Measurements from ENCODE around the gene ADPRH.

ADPRH gene

DNA sequence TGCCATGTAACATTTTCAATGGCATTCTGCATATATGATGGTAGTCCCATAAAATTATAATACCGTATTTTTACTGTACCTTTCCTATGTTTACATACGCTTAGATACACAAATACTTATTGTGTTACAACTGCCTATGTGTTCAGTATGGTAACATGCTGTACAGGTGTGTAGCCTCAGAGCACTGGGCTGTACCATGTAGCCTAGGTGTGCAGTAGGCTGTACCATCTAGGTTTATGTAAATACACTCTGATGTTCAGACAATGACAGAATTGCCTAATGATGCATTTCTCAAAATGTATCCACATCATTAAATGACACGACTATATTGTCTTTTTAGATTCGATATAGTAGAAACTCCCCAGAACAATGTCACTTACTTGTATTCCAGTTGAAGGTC, 42.5 kb upstream of the ADPRH start:
- no peak overlapping the region for H3K4me3 ChIP-seq
- H3K4me1 ChIP-seq: no peaks in the 10 kb centered on the region
- TF ChIP-seq, protein P1, sequence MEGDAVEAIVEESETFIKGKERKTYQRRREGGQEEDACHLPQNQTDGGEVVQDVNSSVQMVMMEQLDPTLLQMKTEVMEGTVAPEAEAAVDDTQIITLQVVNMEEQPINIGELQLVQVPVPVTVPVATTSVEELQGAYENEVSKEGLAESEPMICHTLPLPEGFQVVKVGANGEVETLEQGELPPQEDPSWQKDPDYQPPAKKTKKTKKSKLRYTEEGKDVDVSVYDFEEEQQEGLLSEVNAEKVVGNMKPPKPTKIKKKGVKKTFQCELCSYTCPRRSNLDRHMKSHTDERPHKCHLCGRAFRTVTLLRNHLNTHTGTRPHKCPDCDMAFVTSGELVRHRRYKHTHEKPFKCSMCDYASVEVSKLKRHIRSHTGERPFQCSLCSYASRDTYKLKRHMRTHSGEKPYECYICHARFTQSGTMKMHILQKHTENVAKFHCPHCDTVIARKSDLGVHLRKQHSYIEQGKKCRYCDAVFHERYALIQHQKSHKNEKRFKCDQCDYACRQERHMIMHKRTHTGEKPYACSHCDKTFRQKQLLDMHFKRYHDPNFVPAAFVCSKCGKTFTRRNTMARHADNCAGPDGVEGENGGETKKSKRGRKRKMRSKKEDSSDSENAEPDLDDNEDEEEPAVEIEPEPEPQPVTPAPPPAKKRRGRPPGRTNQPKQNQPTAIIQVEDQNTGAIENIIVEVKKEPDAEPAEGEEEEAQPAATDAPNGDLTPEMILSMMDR (IDR thresholded peaks at IDR 0.05): no peak
- H3K27me3 ChIP-seq: no peaks in the 10 kb centered on the region
- no peak overlapping the region for H3K27ac ChIP-seq
- DNase-seq: no peak
- H3K9me3 ChIP-seq: no peaks in the 10 kb centered on the region
- intact Hi-C loops (cut with DNase I; ENCODE audit: low total_unique reads): no loop called here
- no peaks in the 10 kb centered on the region for H3K36me3 ChIP-seq

DNA sequence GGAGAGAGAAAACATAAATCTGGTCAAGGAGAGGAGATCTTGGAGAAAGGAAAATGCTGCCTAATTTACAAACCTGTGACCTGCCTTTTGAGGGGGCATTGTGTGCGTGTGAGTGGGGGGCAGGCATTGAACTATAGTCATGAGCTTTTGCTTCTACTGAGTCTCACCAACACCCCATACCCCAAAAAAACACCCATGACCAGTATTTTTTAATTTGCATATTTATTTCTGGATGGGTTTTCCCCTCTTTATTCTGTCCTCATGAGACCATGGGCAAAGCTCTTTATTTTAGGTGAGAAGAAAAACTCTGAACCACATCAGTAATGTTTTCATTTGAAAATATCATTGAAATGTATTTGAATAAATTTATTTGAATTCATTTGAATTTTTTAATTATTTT, 40.5 kb upstream of the ADPRH start:
- intact Hi-C loops (cut with DNase I; ENCODE audit: low total_unique reads): no loop called here
- no peaks in the 10 kb centered on the region for H3K4me1 ChIP-seq
- DNase-seq: no peak
- H3K9me3 ChIP-seq: no peaks in the 10 kb centered on the region
- TF ChIP-seq, protein P1 (IDR thresholded peaks at IDR 0.05): no peak
- no peaks in the 10 kb centered on the region for H3K36me3 ChIP-seq
- no peak overlapping the region for H3K4me3 ChIP-seq
- H3K27ac ChIP-seq: no peak overlapping the region
- H3K27me3 ChIP-seq: no peaks in the 10 kb centered on the region

DNA sequence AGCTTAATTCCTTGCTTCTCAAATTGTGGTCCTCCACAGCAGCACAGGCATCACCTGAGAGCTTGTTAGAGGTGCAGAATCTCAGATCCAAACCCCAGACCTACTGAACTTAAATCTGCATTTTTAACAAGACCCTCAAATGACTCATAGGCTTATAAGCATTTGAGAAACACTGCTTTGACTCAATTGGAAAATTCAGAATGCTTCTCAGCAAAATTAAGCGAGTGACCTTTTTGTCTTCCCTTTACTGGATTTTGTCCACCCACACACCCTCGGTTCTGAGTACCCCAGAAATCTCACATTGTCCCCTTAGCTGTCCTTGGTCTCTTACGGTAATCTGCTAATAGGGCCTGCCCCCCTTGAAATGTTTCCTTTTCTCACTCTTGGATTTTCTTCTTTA, 37.7 kb upstream of the ADPRH start:
- Histone ChIP-seq H3K27me3 (no peaks in the 10 kb centered on the region), H3K27ac (no peak overlapping the region), H3K4me3 (no peak overlapping the region), H3K36me3 (no peaks in the 10 kb centered on the region), H3K9me3 (no peaks in the 10 kb centered on the region), H3K4me1 (no peaks in the 10 kb centered on the region)
- intact Hi-C loops (cut with DNase I; ENCODE audit: low total_unique reads): no loop called here
- no peak for DNase-seq
- TF ChIP-seq, protein P1 (IDR thresholded peaks at IDR 0.05): no peak

DNA sequence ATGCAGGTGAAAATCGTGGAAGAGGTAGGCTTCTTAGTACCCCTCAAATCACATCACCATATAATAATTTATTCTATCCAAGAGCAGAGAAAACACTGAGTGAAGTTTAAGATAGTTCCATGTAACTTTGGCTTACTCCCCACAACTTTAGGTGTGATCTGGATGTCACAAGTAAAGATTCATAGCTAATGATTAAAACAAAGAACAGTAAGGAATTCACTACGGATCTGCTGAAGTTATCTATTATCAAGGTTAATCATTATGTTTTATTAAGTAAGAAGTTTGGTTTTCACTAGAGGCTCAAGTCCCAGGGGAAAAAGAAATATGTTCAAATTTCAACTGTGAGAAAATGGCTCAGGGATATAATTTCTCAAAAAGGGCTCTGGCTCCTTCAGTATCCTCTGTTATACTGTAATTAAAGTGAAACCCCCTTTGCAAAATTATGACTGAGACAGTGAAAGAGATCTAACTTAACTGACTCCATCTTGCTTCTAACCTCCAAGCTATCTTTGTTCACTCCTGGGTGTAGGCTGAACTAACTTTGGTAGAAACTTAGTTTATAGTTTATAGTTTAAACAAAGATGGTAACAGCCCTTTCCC, 37.0 kb upstream of the ADPRH start:
- TF ChIP-seq, protein P1 (IDR thresholded peaks at IDR 0.05): no peak
- intact Hi-C loops (cut with DNase I; ENCODE audit: low total_unique reads): no loop called here
- Histone ChIP-seq H3K27ac (no peak overlapping the region), H3K4me3 (no peak overlapping the region), H3K27me3 (no peaks in the 10 kb centered on the region), H3K36me3 (no peaks in the 10 kb centered on the region), H3K9me3 (no peaks in the 10 kb centered on the region), H3K4me1 (no peaks in the 10 kb centered on the region)
- no peak for DNase-seq

DNA sequence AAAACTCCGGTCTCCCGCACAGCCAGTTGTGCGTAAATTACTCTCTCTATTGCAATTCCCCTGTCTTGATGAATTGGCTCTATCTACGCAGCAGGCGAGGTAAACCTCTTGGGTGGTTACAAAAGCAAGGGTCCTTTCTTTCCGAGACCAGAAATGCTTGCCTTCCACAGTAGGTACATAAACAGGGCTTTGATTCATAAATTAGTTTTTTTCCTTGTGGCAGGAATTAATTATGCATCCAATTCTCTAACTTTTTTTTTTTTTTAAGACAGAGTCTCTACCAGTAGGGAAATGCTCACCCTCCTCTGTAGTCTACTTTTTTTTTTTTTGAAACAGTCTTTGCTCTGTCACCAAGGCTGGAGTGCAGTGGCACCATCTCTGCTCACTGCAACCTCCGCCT, 36.1 kb upstream of the ADPRH start:
- H3K27ac ChIP-seq: no peak overlapping the region
- intact Hi-C loops (cut with DNase I; ENCODE audit: low total_unique reads): no loop called here
- no peaks in the 10 kb centered on the region for H3K36me3 ChIP-seq
- DNase-seq: no peak
- H3K4me3 ChIP-seq: no peak overlapping the region
- TF ChIP-seq, protein P1 (IDR thresholded peaks at IDR 0.05): no peak
- H3K27me3 ChIP-seq: no peaks in the 10 kb centered on the region
- no peaks in the 10 kb centered on the region for H3K4me1 ChIP-seq
- no peaks in the 10 kb centered on the region for H3K9me3 ChIP-seq

DNA sequence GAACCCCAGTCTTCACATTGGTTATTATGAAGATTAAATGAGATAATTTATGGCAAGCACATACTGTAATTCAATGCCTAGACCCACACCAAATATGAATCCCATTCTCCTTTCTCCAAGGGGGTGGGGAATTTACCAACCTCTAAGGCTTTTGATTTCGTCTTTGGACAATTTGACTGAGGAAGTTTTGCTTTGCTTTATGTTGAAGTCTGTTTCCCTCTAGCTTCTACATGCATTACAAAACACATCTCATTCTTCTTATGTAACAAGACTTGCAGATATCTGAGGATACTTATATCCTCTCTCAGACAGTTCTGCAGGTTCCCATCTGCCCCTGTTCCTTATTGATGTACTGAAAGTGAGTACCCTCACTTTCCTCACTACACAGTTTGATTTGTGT, 32.1 kb upstream of the ADPRH start:
- Histone ChIP-seq H3K27ac (no peak overlapping the region), H3K27me3 (no peaks in the 10 kb centered on the region), H3K4me3 (no peak overlapping the region), H3K36me3 (no peaks in the 10 kb centered on the region), H3K4me1 (no peaks in the 10 kb centered on the region), H3K9me3 (no peaks in the 10 kb centered on the region)
- DNase-seq: no peak
- intact Hi-C loops (cut with DNase I; ENCODE audit: low total_unique reads): no loop called here
- TF ChIP-seq, protein P1 (IDR thresholded peaks at IDR 0.05): no peak
